Measurements from ENCODE around the gene FBXO28.

Gene FBXO28

GRCh38 chr1:224089583-224089982 lies 24.3 kb upstream of the FBXO28 start:
- H3K18ac ChIP-seq (ENCODE audit: low read length): no peak overlapping the region
- no peak for DNase-seq
- no peak overlapping the region for H3K9ac ChIP-seq (ENCODE audit: low read length)
- no peak overlapping the region for H4K91ac ChIP-seq (ENCODE audit: low read depth, low read length)
- H2AK5ac ChIP-seq (ENCODE audit: low read length): no peak overlapping the region
- H2AFZ ChIP-seq (ENCODE audit: insufficient read depth, low read length, poor library complexity): no peak overlapping the region
- no peak overlapping the region for H3K23ac ChIP-seq (ENCODE audit: low read length)
- no peak overlapping the region for H3K4ac ChIP-seq (ENCODE audit: low read depth, low read length)
- no peaks in the 10 kb centered on the region for H3K79me1 ChIP-seq (ENCODE audit: low read length)
- H3K27ac ChIP-seq (ENCODE audit: low read depth, low read length): no peak overlapping the region
- no peak overlapping the region for H4K8ac ChIP-seq (ENCODE audit: low read depth, low read length)
- H3K14ac ChIP-seq (ENCODE audit: low read length): no peak overlapping the region
- no peaks in the 10 kb centered on the region for H3K79me2 ChIP-seq (ENCODE audit: control insufficient read depth, insufficient read depth, low read length, poor library complexity)
- H4K12ac ChIP-seq (ENCODE audit: low read depth, low read length): no peak overlapping the region
- no peak overlapping the region for H2BK12ac ChIP-seq (ENCODE audit: low read length)
- no peaks in the 10 kb centered on the region for H3K36me3 ChIP-seq (ENCODE audit: control insufficient read depth in 1 of 2, insufficient read depth in 2 of 2, low read length in 2 of 2)
- no peaks in the 10 kb centered on the region for H3K4me1 ChIP-seq (ENCODE audit: control insufficient read depth in 1 of 2, insufficient read depth in 2 of 2, low read length in 2 of 2)
- H3K27me3 ChIP-seq (ENCODE audit: insufficient read depth, low read length): no peaks in the 10 kb centered on the region
- no peak overlapping the region for H3K4me3 ChIP-seq (ENCODE audit: low read depth, low read length)
- no CpG with 5 or more reads among the region's 3 CpGs for WGBS (ENCODE audit: extremely low coverage, insufficient coverage, insufficient read length)
- no peak overlapping the region for H2BK5ac ChIP-seq (ENCODE audit: low read depth, low read length, poor library complexity)
- no peaks in the 10 kb centered on the region for H3K9me3 ChIP-seq (ENCODE audit: insufficient read depth, low read depth, low read length)
- no peak overlapping the region for H2BK120ac ChIP-seq (ENCODE audit: insufficient read depth, low read length, poor library complexity)
- no peak overlapping the region for H3K4me2 ChIP-seq (ENCODE audit: low read length)

- no peak overlapping the region for H4K91ac ChIP-seq (ENCODE audit: low read depth, low read length)
- no peak overlapping the region for H3K9ac ChIP-seq (ENCODE audit: low read length)
- no peak overlapping the region for H3K14ac ChIP-seq (ENCODE audit: low read length)
- H3K23ac ChIP-seq (ENCODE audit: low read length): no peak overlapping the region
- H3K4ac ChIP-seq (ENCODE audit: low read depth, low read length): no peak overlapping the region
- no peak overlapping the region for H3K4me3 ChIP-seq (ENCODE audit: low read depth, low read length)
- no peak overlapping the region for H2AFZ ChIP-seq (ENCODE audit: insufficient read depth, low read length, poor library complexity)
- no peak overlapping the region for H3K4me2 ChIP-seq (ENCODE audit: low read length)
- no peaks in the 10 kb centered on the region for H3K79me1 ChIP-seq (ENCODE audit: low read length)
- no peak overlapping the region for H2BK12ac ChIP-seq (ENCODE audit: low read length)
- no peak overlapping the region for H4K8ac ChIP-seq (ENCODE audit: low read depth, low read length)
- H3K9me3 ChIP-seq (ENCODE audit: insufficient read depth, low read depth, low read length): no peaks in the 10 kb centered on the region
- no peaks in the 10 kb centered on the region for H3K27me3 ChIP-seq (ENCODE audit: insufficient read depth, low read length)
- H2BK5ac ChIP-seq (ENCODE audit: low read depth, low read length, poor library complexity): no peak overlapping the region
- no peaks in the 10 kb centered on the region for H3K4me1 ChIP-seq (ENCODE audit: control insufficient read depth in 1 of 2, insufficient read depth in 2 of 2, low read length in 2 of 2)
- no peak overlapping the region for H2AK5ac ChIP-seq (ENCODE audit: low read length)
- no peaks in the 10 kb centered on the region for H3K36me3 ChIP-seq (ENCODE audit: control insufficient read depth in 1 of 2, insufficient read depth in 2 of 2, low read length in 2 of 2)
- no peak for DNase-seq
- 100% methylated on average over 3 of the region's 5 CpGs for WGBS (ENCODE audit: extremely low coverage, insufficient coverage, insufficient read length)
- no peak overlapping the region for H2BK120ac ChIP-seq (ENCODE audit: insufficient read depth, low read length, poor library complexity)
- no peak overlapping the region for H4K12ac ChIP-seq (ENCODE audit: low read depth, low read length)
- no peaks in the 10 kb centered on the region for H3K79me2 ChIP-seq (ENCODE audit: control insufficient read depth, insufficient read depth, low read length, poor library complexity)
- no peak overlapping the region for H3K27ac ChIP-seq (ENCODE audit: low read depth, low read length)
- H3K18ac ChIP-seq (ENCODE audit: low read length): no peak overlapping the region
Measured at GRCh38 chr1:224090116-224090515, 23.8 kb upstream of the FBXO28 start.

- Histone ChIP-seq H3K18ac (ENCODE audit: low read length) (no peak overlapping the region), H4K91ac (ENCODE audit: low read depth, low read length) (no peak overlapping the region), H3K27me3 (ENCODE audit: insufficient read depth, low read length) (no peaks in the 10 kb centered on the region), H3K79me2 (ENCODE audit: control insufficient read depth, insufficient read depth, low read length, poor library complexity) (no peaks in the 10 kb centered on the region), H3K79me1 (ENCODE audit: low read length) (no peaks in the 10 kb centered on the region), H4K8ac (ENCODE audit: low read depth, low read length) (no peak overlapping the region), H3K4me2 (ENCODE audit: low read length) (no peak overlapping the region), H3K4ac (ENCODE audit: low read depth, low read length) (no peak overlapping the region), H2BK5ac (ENCODE audit: low read depth, low read length, poor library complexity) (no peak overlapping the region), H3K27ac (ENCODE audit: low read depth, low read length) (no peak overlapping the region), H3K9ac (ENCODE audit: low read length) (no peak overlapping the region), H3K14ac (ENCODE audit: low read length) (no peak overlapping the region), H3K9me3 (ENCODE audit: insufficient read depth, low read depth, low read length) (no peaks in the 10 kb centered on the region), H2AK5ac (ENCODE audit: low read length) (no peak overlapping the region), H2AFZ (ENCODE audit: insufficient read depth, low read length, poor library complexity) (no peak overlapping the region), H3K4me1 (ENCODE audit: control insufficient read depth in 1 of 2, insufficient read depth in 2 of 2, low read length in 2 of 2) (no peaks in the 10 kb centered on the region), H3K4me3 (ENCODE audit: low read depth, low read length) (no peak overlapping the region), H3K36me3 (ENCODE audit: control insufficient read depth in 1 of 2, insufficient read depth in 2 of 2, low read length in 2 of 2) (no peaks in the 10 kb centered on the region), H4K12ac (ENCODE audit: low read depth, low read length) (no peak overlapping the region), H3K23ac (ENCODE audit: low read length) (no peak overlapping the region), H2BK120ac (ENCODE audit: insufficient read depth, low read length, poor library complexity) (no peak overlapping the region), H2BK12ac (ENCODE audit: low read length) (no peak overlapping the region)
- no peak for DNase-seq
- no CpG with 5 or more reads among the region's 1 CpG for WGBS (ENCODE audit: extremely low coverage, insufficient coverage, insufficient read length)
Measured at GRCh38 chr1:224092111-224092510, 21.8 kb upstream of the FBXO28 start.

GRCh38 chr1:224092601-224093000 lies 21.3 kb upstream of the FBXO28 start:
- Histone ChIP-seq H3K27me3 (ENCODE audit: insufficient read depth, low read length) (no peaks in the 10 kb centered on the region), H3K79me1 (ENCODE audit: low read length) (no peaks in the 10 kb centered on the region), H4K12ac (ENCODE audit: low read depth, low read length) (no peak overlapping the region), H3K4me2 (ENCODE audit: low read length) (no peak overlapping the region), H3K27ac (ENCODE audit: low read depth, low read length) (no peak overlapping the region), H3K14ac (ENCODE audit: low read length) (no peak overlapping the region), H4K91ac (ENCODE audit: low read depth, low read length) (no peak overlapping the region), H2AK5ac (ENCODE audit: low read length) (no peak overlapping the region), H2AFZ (ENCODE audit: insufficient read depth, low read length, poor library complexity) (no peak overlapping the region), H2BK12ac (ENCODE audit: low read length) (no peak overlapping the region), H3K79me2 (ENCODE audit: control insufficient read depth, insufficient read depth, low read length, poor library complexity) (no peaks in the 10 kb centered on the region), H3K4me3 (ENCODE audit: low read depth, low read length) (no peak overlapping the region), H3K4ac (ENCODE audit: low read depth, low read length) (no peak overlapping the region), H2BK120ac (ENCODE audit: insufficient read depth, low read length, poor library complexity) (no peak overlapping the region), H3K9me3 (ENCODE audit: insufficient read depth, low read depth, low read length) (no peaks in the 10 kb centered on the region), H3K23ac (ENCODE audit: low read length) (no peak overlapping the region), H3K36me3 (ENCODE audit: control insufficient read depth in 1 of 2, insufficient read depth in 2 of 2, low read length in 2 of 2) (no peaks in the 10 kb centered on the region), H2BK5ac (ENCODE audit: low read depth, low read length, poor library complexity) (no peak overlapping the region), H3K4me1 (ENCODE audit: control insufficient read depth in 1 of 2, insufficient read depth in 2 of 2, low read length in 2 of 2) (no peaks in the 10 kb centered on the region), H4K8ac (ENCODE audit: low read depth, low read length) (no peak overlapping the region), H3K9ac (ENCODE audit: low read length) (no peak overlapping the region), H3K18ac (ENCODE audit: low read length) (no peak overlapping the region)
- no CpG with 5 or more reads among the region's 2 CpGs for WGBS (ENCODE audit: extremely low coverage, insufficient coverage, insufficient read length)
- DNase-seq: no peak
